Measurements from ENCODE around the gene SPP2.

The SPP2 gene

GRCh38 chr2:234033174-234033573 lies 17.3 kb upstream of the SPP2 start:
- DNase-seq (ENCODE audit: low spot score), result no peak
- TF ChIP-seq, protein P1, sequence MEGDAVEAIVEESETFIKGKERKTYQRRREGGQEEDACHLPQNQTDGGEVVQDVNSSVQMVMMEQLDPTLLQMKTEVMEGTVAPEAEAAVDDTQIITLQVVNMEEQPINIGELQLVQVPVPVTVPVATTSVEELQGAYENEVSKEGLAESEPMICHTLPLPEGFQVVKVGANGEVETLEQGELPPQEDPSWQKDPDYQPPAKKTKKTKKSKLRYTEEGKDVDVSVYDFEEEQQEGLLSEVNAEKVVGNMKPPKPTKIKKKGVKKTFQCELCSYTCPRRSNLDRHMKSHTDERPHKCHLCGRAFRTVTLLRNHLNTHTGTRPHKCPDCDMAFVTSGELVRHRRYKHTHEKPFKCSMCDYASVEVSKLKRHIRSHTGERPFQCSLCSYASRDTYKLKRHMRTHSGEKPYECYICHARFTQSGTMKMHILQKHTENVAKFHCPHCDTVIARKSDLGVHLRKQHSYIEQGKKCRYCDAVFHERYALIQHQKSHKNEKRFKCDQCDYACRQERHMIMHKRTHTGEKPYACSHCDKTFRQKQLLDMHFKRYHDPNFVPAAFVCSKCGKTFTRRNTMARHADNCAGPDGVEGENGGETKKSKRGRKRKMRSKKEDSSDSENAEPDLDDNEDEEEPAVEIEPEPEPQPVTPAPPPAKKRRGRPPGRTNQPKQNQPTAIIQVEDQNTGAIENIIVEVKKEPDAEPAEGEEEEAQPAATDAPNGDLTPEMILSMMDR (IDR thresholded peaks at IDR 0.05; ENCODE audit: extremely low read depth, insufficient read depth, missing control alignments), result no peak
- in situ Hi-C loops (cut with MboI; ENCODE audit: low pct_unique_long_range_greater_than_20kb, low sequenced_read_pairs, unreplicated experiment), result no loop called here

DNA sequence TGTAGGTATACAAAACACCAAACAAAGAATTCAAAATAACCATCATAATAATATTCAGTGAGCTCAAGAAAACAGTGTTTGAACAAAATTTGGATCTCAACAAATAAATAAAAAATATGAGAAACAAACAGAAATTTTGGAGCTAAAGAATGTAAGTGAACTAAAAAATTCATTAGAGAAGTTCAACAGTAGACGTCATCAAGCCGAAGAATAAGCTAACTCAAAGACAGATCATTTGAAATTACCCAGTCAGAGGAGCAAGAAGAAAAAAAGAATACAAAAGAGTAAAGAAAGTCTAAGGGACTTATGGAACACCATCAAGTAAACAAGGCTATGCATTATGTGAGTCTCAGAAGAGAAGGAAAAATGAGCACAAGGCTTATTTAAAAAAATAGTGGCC lies 16.6 kb upstream of the SPP2 start:
- DNase-seq (ENCODE audit: low spot score), result no peak
- TF ChIP-seq, protein P1 (IDR thresholded peaks at IDR 0.05; ENCODE audit: extremely low read depth, insufficient read depth, missing control alignments), result no peak
- in situ Hi-C loops (cut with MboI; ENCODE audit: low pct_unique_long_range_greater_than_20kb, low sequenced_read_pairs, unreplicated experiment), result no loop called here

DNA sequence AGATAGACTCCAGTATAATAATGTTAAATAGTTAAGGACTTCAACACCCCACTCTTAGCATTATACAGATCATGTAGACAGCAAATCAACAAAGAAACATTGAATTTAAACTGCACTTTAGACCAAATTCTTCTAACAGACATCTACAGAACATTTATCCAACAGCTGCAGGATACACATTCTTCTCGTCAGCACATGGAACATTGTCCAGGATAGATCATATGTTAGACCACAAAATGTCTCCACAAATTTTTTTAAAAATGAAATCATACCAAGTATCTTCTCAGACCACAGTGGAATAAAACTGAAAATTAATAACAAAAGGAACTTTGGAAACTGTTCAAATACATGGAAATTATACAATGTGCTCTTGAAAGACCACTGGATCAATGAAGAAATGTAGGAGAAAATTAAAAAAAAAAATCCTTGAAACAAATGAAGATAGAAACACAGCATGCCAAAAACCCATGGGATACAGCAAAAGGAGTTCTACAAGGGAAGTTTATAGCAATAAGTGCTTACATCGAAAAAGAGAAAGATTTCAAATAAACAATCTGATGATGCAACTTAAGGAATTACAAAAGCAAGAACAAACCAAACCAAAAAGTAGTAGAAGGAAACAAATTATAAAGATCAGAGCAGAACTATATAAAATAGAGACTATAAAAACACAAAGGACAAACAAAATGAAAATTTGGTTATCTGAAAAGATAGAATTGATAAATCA lies 12.3 kb upstream of the SPP2 start:
- TF ChIP-seq, protein P1 (IDR thresholded peaks at IDR 0.05; ENCODE audit: extremely low read depth, insufficient read depth, missing control alignments), result no peak
- in situ Hi-C loops (cut with MboI; ENCODE audit: low pct_unique_long_range_greater_than_20kb, low sequenced_read_pairs, unreplicated experiment), result no loop called here

GRCh38 chr2:234044157-234044556 lies 6.3 kb upstream of the SPP2 start:
- TF ChIP-seq, protein P1 (IDR thresholded peaks at IDR 0.05; ENCODE audit: extremely low read depth, insufficient read depth, missing control alignments), result no peak

More for the DNA sequence above, 12.3 kb upstream of the SPP2 start:
- DNase-seq (ENCODE audit: low spot score), result no peak

DNA sequence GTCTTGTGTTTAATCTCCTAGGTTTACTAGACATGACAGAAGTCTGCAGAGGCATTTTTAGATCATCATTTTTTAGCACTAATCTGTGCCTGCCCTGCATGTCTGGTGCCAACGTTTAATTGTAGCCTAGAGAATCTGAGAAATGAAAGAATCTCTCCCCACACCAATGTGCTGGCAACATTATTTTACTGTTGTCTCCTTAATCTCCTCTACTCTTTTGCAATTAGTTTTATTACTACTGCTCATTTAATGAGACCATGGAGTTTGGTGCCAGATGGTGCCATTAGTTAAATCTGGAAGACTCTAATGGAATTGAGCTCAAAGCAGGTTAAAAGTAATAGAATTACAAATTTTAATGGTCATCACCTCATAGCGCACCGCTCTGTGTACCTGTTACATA lies 4.0 kb upstream of the SPP2 start:
- in situ Hi-C loops (cut with MboI; ENCODE audit: low pct_unique_long_range_greater_than_20kb, low sequenced_read_pairs, unreplicated experiment), result no loop called here
- TF ChIP-seq, protein P1 (IDR thresholded peaks at IDR 0.05; ENCODE audit: extremely low read depth, insufficient read depth, missing control alignments), result no peak
- no peak for DNase-seq (ENCODE audit: low spot score)

More at GRCh38 chr2:234044157-234044556, 6.3 kb upstream of the SPP2 start:
- DNase-seq (ENCODE audit: low spot score), result no peak
- in situ Hi-C loops (cut with MboI; ENCODE audit: low pct_unique_long_range_greater_than_20kb, low sequenced_read_pairs, unreplicated experiment), result no loop called here

GRCh38 chr2:234047361-234047760 lies 3.1 kb upstream of the SPP2 start:
- no peak for DNase-seq (ENCODE audit: low spot score)

More at GRCh38 chr2:234047361-234047760, 3.1 kb upstream of the SPP2 start:
- TF ChIP-seq, protein P1 (IDR thresholded peaks at IDR 0.05; ENCODE audit: extremely low read depth, insufficient read depth, missing control alignments), result no peak
- in situ Hi-C loops (cut with MboI; ENCODE audit: low pct_unique_long_range_greater_than_20kb, low sequenced_read_pairs, unreplicated experiment), result no loop called here
